H9 (cell line): Measurements from ENCODE around the gene ZNF524. TPM values are rescaled to one million over a fixed set of nuclear protein-coding genes. Genes with fewer than 3 reads are reported as not detected.

Experiments
- DNase-seq: peaks from one replicate; pipeline ENCODE4 v3.0.0-alpha.2; 2017
- H2AFZ ChIP-seq: one replicate; pipeline ENCODE4 v1.6.1; 2013; ENCODE audit warnings: mild to moderate bottlenecking, low read length, control low read depth, moderate library complexity
- H2AK5ac ChIP-seq: 2 replicates; pipeline ENCODE4 v1.6.1; 2013; ENCODE audit warnings: low read length, control low read depth, mixed read lengths; ENCODE audit not compliant: insufficient read length
- H2BK120ac ChIP-seq: one replicate; pipeline ENCODE4 v1.6.1; 2013; ENCODE audit warnings: low read depth, mild to moderate bottlenecking, low read length, control low read depth, inconsistent platforms; ENCODE audit not compliant: poor library complexity, severe bottlenecking
- H2BK12ac ChIP-seq: 2 replicates; pipeline ENCODE4 v1.6.1; 2013; ENCODE audit warnings: low read length, control low read depth, mixed read lengths, low read depth; ENCODE audit not compliant: insufficient read length
- H2BK15ac ChIP-seq: 2 replicates; pipeline ENCODE4 v1.6.1; 2013; ENCODE audit warnings: low read depth, low read length, control low read depth
- H2BK20ac ChIP-seq: one replicate; pipeline ENCODE4 v1.6.1; 2013; ENCODE audit warnings: low read depth, mild to moderate bottlenecking, low read length, control low read depth, inconsistent platforms; ENCODE audit not compliant: poor library complexity, severe bottlenecking
- H2BK5ac ChIP-seq: 2 replicates; pipeline ENCODE4 v1.6.1; 2013; ENCODE audit warnings: low read length, control low read depth, mixed read lengths; ENCODE audit not compliant: insufficient read length
- H3K14ac ChIP-seq: 2 replicates; pipeline ENCODE4 v1.6.1; 2013; ENCODE audit warnings: low read length, control low read depth; ENCODE audit not compliant: insufficient read depth
- H3K18ac ChIP-seq: 2 replicates; pipeline ENCODE4 v1.6.1; 2013; ENCODE audit warnings: low read depth, mild to moderate bottlenecking, mixed read lengths, low read length, control low read depth; ENCODE audit not compliant: insufficient read length
- H3K23ac ChIP-seq: 2 replicates; pipeline ENCODE4 v1.6.1; 2013; ENCODE audit warnings: low read length, control low read depth, mixed read lengths, low read depth; ENCODE audit not compliant: insufficient read length
- H3K23me2 ChIP-seq: 2 replicates; pipeline ENCODE4 v1.6.1; 2013; ENCODE audit warnings: low read depth, mild to moderate bottlenecking, mixed read lengths, low read length, control low read depth; ENCODE audit not compliant: insufficient read length, poor library complexity, severe bottlenecking
- H3K27ac ChIP-seq: 2 replicates; pipeline ENCODE4 v1.5.1; 2013; ENCODE audit warnings: low read length, control low read depth, mixed read lengths, low read depth; ENCODE audit not compliant: insufficient read length
- H3K27me3 ChIP-seq: 2 replicates; pipeline ENCODE4 v1.6.1; 2013; ENCODE audit warnings: low read length, control low read depth, inconsistent platforms; ENCODE audit not compliant: insufficient read depth
- H3K4ac ChIP-seq: 2 replicates; pipeline ENCODE4 v1.6.1; 2013; ENCODE audit warnings: low read depth, mild to moderate bottlenecking, control low read depth, inconsistent platforms, low read length, moderate library complexity
- H3K4me1 ChIP-seq: 2 replicates; pipeline ENCODE4 v1.6.1; 2013; ENCODE audit warnings: low read length, control low read depth, inconsistent platforms; ENCODE audit not compliant: insufficient read depth
- H3K4me2 ChIP-seq: 2 replicates; pipeline ENCODE4 v1.6.1; 2013; ENCODE audit warnings: low read length, control low read depth, mixed read lengths; ENCODE audit not compliant: insufficient read length, insufficient read depth
- H3K56ac ChIP-seq: 2 replicates; pipeline ENCODE4 v1.6.1; 2013; ENCODE audit warnings: low read depth, mild to moderate bottlenecking, mixed read lengths, low read length, control low read depth; ENCODE audit not compliant: insufficient read length
- H3K79me1 ChIP-seq: 2 replicates; pipeline ENCODE4 v1.6.1; 2013; ENCODE audit warnings: low read depth, mild to moderate bottlenecking, moderate library complexity, low read length, control low read depth, inconsistent platforms; ENCODE audit not compliant: insufficient read depth, poor library complexity, severe bottlenecking
- H3K79me2 ChIP-seq: 2 replicates; pipeline ENCODE4 v1.6.1; 2013; ENCODE audit warnings: low read length, control low read depth, inconsistent platforms; ENCODE audit not compliant: insufficient read depth
- H3K9ac ChIP-seq: 2 replicates; pipeline ENCODE4 v1.6.1; 2013; ENCODE audit warnings: low read length, control low read depth, mixed read lengths; ENCODE audit not compliant: insufficient read length; ENCODE audit errors: extremely low read depth
- H3K9me3 ChIP-seq: one replicate; pipeline ENCODE4 v1.6.1; 2013; ENCODE audit warnings: low read depth, low read length, inconsistent platforms; ENCODE audit not compliant: control insufficient read depth
- H3T11ph ChIP-seq: one replicate; pipeline ENCODE4 v1.6.1; 2013; ENCODE audit warnings: mild to moderate bottlenecking, low read length, control low read depth, inconsistent platforms
- H4K20me1 ChIP-seq: one replicate; pipeline ENCODE4 v1.6.1; 2013; ENCODE audit not compliant: control insufficient read depth, insufficient read length, insufficient read depth
- H4K5ac ChIP-seq: 2 replicates; pipeline ENCODE4 v1.6.1; 2013; ENCODE audit warnings: low read depth, mild to moderate bottlenecking, mixed read lengths, low read length, control low read depth; ENCODE audit not compliant: insufficient read length
- H4K8ac ChIP-seq: replicated peaks from 2 replicates; pipeline ENCODE4 v1.6.1; 2013; ENCODE audit warnings: low read length, control low read depth, mixed read lengths, low read depth; ENCODE audit not compliant: insufficient read length
- H4K91ac ChIP-seq: 2 replicates; pipeline ENCODE4 v1.6.1; 2013; ENCODE audit warnings: low read depth, mild to moderate bottlenecking, moderate library complexity, mixed read lengths, low read length, control low read depth; ENCODE audit not compliant: insufficient read length
- H3K27ac Mint-ChIP-seq, 3 experiments: 2 replicates in 2 of 3; 3 replicates in 1 of 3; pipeline ENCODE4 v1.8.0; 2020 to 2021; ENCODE audit warnings: mixed read lengths in 3 of 3, mild to moderate bottlenecking in 1 of 3, moderate library complexity in 1 of 3
- H3K27me3 Mint-ChIP-seq: 2 replicates; pipeline ENCODE4 v1.8.0; 2021; ENCODE audit warnings: low read depth, mild to moderate bottlenecking, moderate library complexity, mixed read lengths
- H3K36me3 Mint-ChIP-seq, 3 experiments: 2 replicates in 2 of 3; 3 replicates in 1 of 3; pipeline ENCODE4 v1.8.0; 2020 to 2021; ENCODE audit warnings: low read depth in 3 of 3, mixed read lengths in 3 of 3; ENCODE audit not compliant: insufficient read depth in 1 of 3
- H3K4me1 Mint-ChIP-seq, 2 experiments: 2 replicates each; pipeline ENCODE4 v1.8.0; 2020; ENCODE audit warnings: mixed read lengths in 2 of 2
- H3K4me3 Mint-ChIP-seq, 2 experiments: 2 replicates in 1 of 2; 3 replicates in 1 of 2; pipeline ENCODE4 v1.8.0; 2020 to 2021; ENCODE audit warnings: mild to moderate bottlenecking in 2 of 2, mixed read lengths in 2 of 2, moderate library complexity in 1 of 2
- H3K9me3 Mint-ChIP-seq, 2 experiments: 2 replicates in 1 of 2; 3 replicates in 1 of 2; pipeline ENCODE4 v1.8.0; 2020; ENCODE audit warnings: mild to moderate bottlenecking in 2 of 2, mixed read lengths in 2 of 2, moderate library complexity in 1 of 2
- WGBS: extraction: QIAGEN DNeasy Blood & Tissue Kit; methylation state at CpG from one replicate; pipeline ENCODE4 v1.1.7; 2013; ENCODE audit warnings: missing lambda C conversion rate, low lambda C conversion rate, mixed read lengths; ENCODE audit not compliant: insufficient read length; ENCODE audit errors: extremely low coverage; 5-methylcytosine and 5-hydroxymethylcytosine counted together
- long read RNA-seq: library from polyadenylated mRNA; unstranded; transcript quantifications from one replicate; pipeline ENCODE4 v2.0.0, GENCODE V29; 2020
- total RNA-seq: library from RNA; stranded (reverse); gene quantifications from 2 replicates; pipeline ENCODE4 v1.2.1, GENCODE V29; 2021
- TF ChIP-seq, protein P1 (sequence below): fragments of 200-600 bp; sonication (generic); conservative IDR thresholded peaks from 3 replicates; pipeline ENCODE4 v1.8.0; 2021; ENCODE audit warnings: antibody characterized with exemption, mild to moderate bottlenecking

Gene ZNF524, protein sequence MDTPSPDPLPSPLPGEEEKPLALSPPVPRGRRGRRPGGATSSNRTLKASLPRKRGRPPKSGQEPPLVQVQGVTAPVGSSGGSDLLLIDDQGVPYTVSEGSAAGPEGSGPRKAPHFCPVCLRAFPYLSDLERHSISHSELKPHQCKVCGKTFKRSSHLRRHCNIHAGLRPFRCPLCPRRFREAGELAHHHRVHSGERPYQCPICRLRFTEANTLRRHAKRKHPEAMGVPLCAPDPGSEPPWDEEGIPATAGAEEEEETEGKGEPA
- total RNA-seq, result 2.9 and 3.0 TPM in 2 replicates
- long read RNA-seq, transcript ZNF524-201 (2 exons, 1,102 nt), result major isoform, 6 of 7 reads
- long read RNA-seq, partial matches to known transcripts, result 0 of 7 reads
- long read RNA-seq, other reads (novel, unspliced or antisense), result 1 of 7 reads

GRCh38 chr19:55599842-55600661 lies at the start of gene ZNF524:
TSS of gene ZNF524 (plus strand) at chr19:55600288. CDS start at chr19:55602113, 1,825 bp downstream.
- H4K5ac ChIP-seq, result peak within 1 kb of the TSS; percentile 98
- H3K79me1 ChIP-seq, result no peaks in the 10 kb centered on the region
- H2BK20ac ChIP-seq, result no peak within 1 kb of the TSS
- no peak within 1 kb of the TSS for H4K91ac ChIP-seq
- H3K27ac ChIP-seq, result peak within 1 kb of the TSS; percentile 95
- peak within 1 kb of the TSS; percentile 93 for H2BK12ac ChIP-seq
- peak within 1 kb of the TSS; percentile 98 for H2BK120ac ChIP-seq
- no peaks in the 10 kb centered on the region for H3K27me3 ChIP-seq
- H3K4ac ChIP-seq, result no peak within 1 kb of the TSS; the same call in 1 of the 2 replicates
- peak within 1 kb of the TSS; percentile 90 for H3K56ac ChIP-seq
- H3K9me3 ChIP-seq, result no peaks in the 10 kb centered on the region
- no peak within 1 kb of the TSS for H2AK5ac ChIP-seq
- peaks cover 4% of the 10 kb centered on the region for H3K23me2 ChIP-seq
- peak within 1 kb of the TSS; percentile 94 for H3T11ph ChIP-seq
- H3K4me1 ChIP-seq, result peaks cover 2% of the 10 kb centered on the region; the same call in 1 of the 2 replicates
- peak within 1 kb of the TSS; percentile 100 for H3K18ac ChIP-seq
- DNase-seq, result peak; percentile 91
- H3K4me1 Mint-ChIP-seq, result peaks cover 29 to 39% of the 10 kb centered on the region in 2 experiments
- no peak within 1 kb of the TSS for H2AFZ ChIP-seq
- H3K4me3 Mint-ChIP-seq, result peak within 1 kb of the TSS; percentile 95 to 96
- no peaks in the 10 kb centered on the region for H3K79me2 ChIP-seq
- TF ChIP-seq, protein P1, sequence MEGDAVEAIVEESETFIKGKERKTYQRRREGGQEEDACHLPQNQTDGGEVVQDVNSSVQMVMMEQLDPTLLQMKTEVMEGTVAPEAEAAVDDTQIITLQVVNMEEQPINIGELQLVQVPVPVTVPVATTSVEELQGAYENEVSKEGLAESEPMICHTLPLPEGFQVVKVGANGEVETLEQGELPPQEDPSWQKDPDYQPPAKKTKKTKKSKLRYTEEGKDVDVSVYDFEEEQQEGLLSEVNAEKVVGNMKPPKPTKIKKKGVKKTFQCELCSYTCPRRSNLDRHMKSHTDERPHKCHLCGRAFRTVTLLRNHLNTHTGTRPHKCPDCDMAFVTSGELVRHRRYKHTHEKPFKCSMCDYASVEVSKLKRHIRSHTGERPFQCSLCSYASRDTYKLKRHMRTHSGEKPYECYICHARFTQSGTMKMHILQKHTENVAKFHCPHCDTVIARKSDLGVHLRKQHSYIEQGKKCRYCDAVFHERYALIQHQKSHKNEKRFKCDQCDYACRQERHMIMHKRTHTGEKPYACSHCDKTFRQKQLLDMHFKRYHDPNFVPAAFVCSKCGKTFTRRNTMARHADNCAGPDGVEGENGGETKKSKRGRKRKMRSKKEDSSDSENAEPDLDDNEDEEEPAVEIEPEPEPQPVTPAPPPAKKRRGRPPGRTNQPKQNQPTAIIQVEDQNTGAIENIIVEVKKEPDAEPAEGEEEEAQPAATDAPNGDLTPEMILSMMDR, result no peak
- no peak within 1 kb of the TSS for H3K23ac ChIP-seq
- peaks cover 21 to 27% (median 24%) of the 10 kb centered on the region in 3 experiments; a peak in 6 of 7 replicates for H3K36me3 Mint-ChIP-seq
- peak within 1 kb of the TSS; percentile 86 for H4K8ac ChIP-seq
- peak within 1 kb of the TSS; percentile 100 for H3K14ac ChIP-seq
- no peaks in the 10 kb centered on the region for H3K27me3 Mint-ChIP-seq
- H3K9me3 Mint-ChIP-seq, result peaks cover 2 to 4% of the 10 kb centered on the region in 2 experiments; a peak in 2 of 5 replicates
- H3K4me2 ChIP-seq, result peak within 1 kb of the TSS; percentile 75
- H4K20me1 ChIP-seq, result no peaks in the 10 kb centered on the region
- H3K27ac Mint-ChIP-seq, result peak within 1 kb of the TSS; percentile 100
- no peak within 1 kb of the TSS for H2BK15ac ChIP-seq
- H2BK5ac ChIP-seq, result peak within 1 kb of the TSS; percentile 98
- no CpG with 5 or more reads among the region's 97 CpGs for WGBS
- H3K9ac ChIP-seq, result peak within 1 kb of the TSS; percentile 98
